AG04450 (cell line): ENCODE measurements around the gene FMO1. TPM values are rescaled to one million over a fixed set of nuclear protein-coding genes. Genes with fewer than 3 reads are reported as not detected.

Experiments used
- CTCF ChIA-PET: fragments of 300-600, 350-600 bp; formaldehyde crosslinking; extraction: SDS; loops from one replicate; lab custom pipeline; 2022; ENCODE audit warnings: antibody characterized with exemption, inconsistent platforms; lab: Charles Lee
- POLR2A ChIA-PET: fragments of 350-600 bp; formaldehyde crosslinking; extraction: SDS; loops from one replicate; lab custom pipeline; 2021; ENCODE audit warnings: antibody characterized with exemption, inconsistent platforms; lab: Yijun Ruan, JAX
- DNase-seq: peaks from one replicate; pipeline ENCODE4 v3.0.0-alpha.2; 2011; ENCODE audit warnings: low read depth, low spot score
- H3K27ac ChIP-seq: one replicate; pipeline ENCODE4 v1.5.1; 2012; ENCODE audit warnings: low read depth, low read length, control low read depth
- H3K27me3 ChIP-seq: one replicate; pipeline ENCODE4 v1.6.0; 2012; ENCODE audit warnings: low read length; ENCODE audit not compliant: control insufficient read depth, insufficient read depth
- H3K4me3 ChIP-seq: 2 replicates; pipeline ENCODE4 v1.5.1; 2011; ENCODE audit warnings: mild to moderate bottlenecking, low read depth, low read length, control low read depth
- H3K9me3 ChIP-seq: 2 replicates; pipeline ENCODE4 v1.5.1; 2012; ENCODE audit warnings: low read length; ENCODE audit not compliant: control insufficient read depth, insufficient read depth
- polyA plus RNA-seq: library from polyadenylated mRNA; depleted of rRNA; stranded (reverse); fragments of >200 nt; gene quantifications from 2 replicates; pipeline ENCODE4 v1.2.3, GENCODE V29; 2011; rRNA removed
- small RNA-seq: library from RNA; depleted of rRNA; stranded (forward); fragments of <200 nt; gene quantifications from one replicate; pipeline ENCODE3, GENCODE V24; 2012; ENCODE audit warnings: low read depth; ENCODE audit not compliant: insufficient read length
- TF ChIP-seq, protein P1 (sequence below): IDR thresholded peaks from 2 replicates; pipeline ENCODE4 v1.5.1; 2011; ENCODE audit warnings: low read depth, low read length, control low read depth, inconsistent platforms

Gene FMO1
- polyA plus RNA-seq, 1 experiment, result not detected

DNA sequence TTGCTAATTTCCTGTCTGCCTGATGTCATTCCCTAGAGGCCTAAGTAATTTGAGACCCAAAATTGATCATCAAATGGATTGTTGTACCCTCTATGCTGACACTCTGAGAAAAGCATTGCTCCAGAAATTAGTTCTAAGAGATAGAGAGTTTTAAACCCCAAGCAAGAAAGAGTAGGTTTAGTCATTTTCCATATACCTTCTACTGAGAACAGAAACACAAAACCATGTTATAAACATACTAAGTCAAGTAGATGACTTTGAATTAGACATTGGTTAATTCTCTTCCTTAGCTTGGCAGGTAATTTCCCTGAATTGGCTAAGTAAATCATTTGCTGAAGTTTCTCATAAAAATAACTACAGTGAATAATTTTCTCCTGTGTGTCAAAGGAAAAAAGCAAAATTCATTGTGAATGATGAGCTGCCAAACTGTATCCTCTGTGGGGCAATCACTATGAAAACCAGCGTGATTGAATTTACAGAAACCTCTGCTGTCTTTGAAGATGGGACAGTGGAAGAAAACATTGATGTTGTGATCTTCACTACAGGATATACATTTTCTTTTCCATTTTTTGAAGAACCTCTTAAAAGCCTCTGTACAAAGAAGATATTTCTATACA is 85.8 kb downstream of the FMO1 start:
- TF ChIP-seq, protein P1, sequence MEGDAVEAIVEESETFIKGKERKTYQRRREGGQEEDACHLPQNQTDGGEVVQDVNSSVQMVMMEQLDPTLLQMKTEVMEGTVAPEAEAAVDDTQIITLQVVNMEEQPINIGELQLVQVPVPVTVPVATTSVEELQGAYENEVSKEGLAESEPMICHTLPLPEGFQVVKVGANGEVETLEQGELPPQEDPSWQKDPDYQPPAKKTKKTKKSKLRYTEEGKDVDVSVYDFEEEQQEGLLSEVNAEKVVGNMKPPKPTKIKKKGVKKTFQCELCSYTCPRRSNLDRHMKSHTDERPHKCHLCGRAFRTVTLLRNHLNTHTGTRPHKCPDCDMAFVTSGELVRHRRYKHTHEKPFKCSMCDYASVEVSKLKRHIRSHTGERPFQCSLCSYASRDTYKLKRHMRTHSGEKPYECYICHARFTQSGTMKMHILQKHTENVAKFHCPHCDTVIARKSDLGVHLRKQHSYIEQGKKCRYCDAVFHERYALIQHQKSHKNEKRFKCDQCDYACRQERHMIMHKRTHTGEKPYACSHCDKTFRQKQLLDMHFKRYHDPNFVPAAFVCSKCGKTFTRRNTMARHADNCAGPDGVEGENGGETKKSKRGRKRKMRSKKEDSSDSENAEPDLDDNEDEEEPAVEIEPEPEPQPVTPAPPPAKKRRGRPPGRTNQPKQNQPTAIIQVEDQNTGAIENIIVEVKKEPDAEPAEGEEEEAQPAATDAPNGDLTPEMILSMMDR, result no peak
- no peak overlapping the region for H3K27ac ChIP-seq
- POLR2A ChIA-PET, result no interaction called here
- no peaks in the 10 kb centered on the region for H3K9me3 ChIP-seq
- no peak for DNase-seq
- CTCF ChIA-PET, result interaction anchor here (1.1 to 1.4 kb wide), 2 partner anchors 20 to 89 kb away, joined by 3 read pairs; partner anchors contain the start of gene FMO4
- no peaks in the 10 kb centered on the region for H3K27me3 ChIP-seq
- no peak overlapping the region for H3K4me3 ChIP-seq

Small RNAs within 50 kb of the gene (small RNA-seq; reads per million reads assigned to genes)
- gene RF00019, result not detected

Other genes starting within 250 kb of the FMO1 start
- gene FMO3, start 157.6 kb upstream of the FMO1 start, polyA plus RNA-seq, result 2.8 and 3.0 TPM in 2 replicates
- gene FMO2, start 63.2 kb upstream of the FMO1 start, polyA plus RNA-seq, result 2.0 and 2.6 TPM in 2 replicates
- 0.46 and 1.2 TPM in 2 replicates for gene FMO4, start 65.7 kb downstream of the FMO1 start, polyA plus RNA-seq
- 66.4 and 80.0 TPM in 2 replicates for gene PRRC2C, start 237.0 kb downstream of the FMO1 start, polyA plus RNA-seq